PC-9 (cell line): ENCODE measurements around the gene MDFIC2.

Experiments
- CTCF ChIP-seq: fragments of 200-600 bp; sonication (generic); conservative IDR thresholded peaks from 2 replicates; pipeline ENCODE4 v1.6.1; 2017; ENCODE audit warnings: mixed run types, antibody characterized with exemption, mild to moderate bottlenecking, moderate library complexity
- EZH2 ChIP-seq: fragments of 200-600 bp; sonication (generic); IDR thresholded peaks from 2 replicates; pipeline ENCODE4 v1.8.0; 2017; ENCODE audit warnings: antibody characterized with exemption, low read depth

DNA sequence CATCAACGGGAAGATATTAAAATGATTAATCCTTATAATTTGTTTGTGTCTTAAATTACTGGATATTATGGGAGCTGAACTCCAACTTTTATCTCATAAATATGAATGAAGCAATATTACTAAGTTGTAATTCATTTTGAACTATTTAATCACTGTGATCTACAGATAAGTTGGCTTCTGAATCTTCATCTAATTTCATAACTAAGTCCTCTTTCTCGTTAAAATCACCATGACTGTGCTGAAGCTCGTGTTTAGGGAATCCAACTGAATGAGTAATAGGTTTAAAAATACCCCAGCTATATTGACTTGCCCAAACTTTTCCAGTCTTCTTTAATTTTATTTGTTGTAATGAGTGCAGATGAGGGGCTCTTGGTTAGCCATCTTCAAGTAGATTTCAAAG is 14.1 kb downstream of the MDFIC2 start:
- TF ChIP-seq CTCF: no peak
- TF ChIP-seq EZH2: no peak
